HG02885 (cell line): Measurements from ENCODE around the gene KCND3.

Experiments
- ATAC-seq: cut with Tn5 transposase; IDR thresholded peaks from one replicate; pipeline ENCODE4 v1.9.1; 2021; ENCODE audit warnings: mild to moderate bottlenecking; ENCODE audit not compliant: unreplicated experiment, poor library complexity

The KCND3 gene

DNA sequence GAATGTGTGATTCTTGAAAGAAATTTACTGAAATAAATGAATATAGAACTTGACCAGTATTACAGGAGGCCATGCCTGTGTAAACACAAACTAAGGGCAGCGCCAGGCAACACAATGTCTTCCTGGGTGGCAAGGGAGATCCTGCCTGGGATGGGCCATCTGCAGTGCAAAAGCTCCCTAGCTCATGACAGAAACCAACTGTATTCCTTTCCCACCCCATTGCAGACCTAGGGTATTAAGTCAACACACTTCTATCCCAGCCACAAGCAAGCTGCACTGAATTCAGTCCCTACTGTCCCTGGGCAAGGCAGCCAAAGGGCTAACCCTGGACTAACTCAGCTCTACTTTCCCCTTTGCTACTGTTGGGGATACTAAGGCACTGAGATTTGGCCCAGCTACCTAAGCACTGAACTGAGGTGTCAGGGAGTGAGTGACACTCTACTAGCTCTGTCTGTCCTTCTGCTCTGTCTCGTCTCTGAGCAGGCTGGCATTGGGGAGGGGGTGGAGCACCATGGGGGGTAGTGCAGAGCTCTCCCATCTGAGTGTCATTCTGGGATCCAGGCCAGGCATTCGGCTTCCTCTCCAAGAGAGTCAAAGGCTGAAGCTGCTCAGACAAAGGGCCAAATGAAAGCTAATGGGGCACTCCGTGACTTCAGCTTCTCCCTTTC, 252.8 kb downstream of the KCND3 start:
- no peak for ATAC-seq

DNA sequence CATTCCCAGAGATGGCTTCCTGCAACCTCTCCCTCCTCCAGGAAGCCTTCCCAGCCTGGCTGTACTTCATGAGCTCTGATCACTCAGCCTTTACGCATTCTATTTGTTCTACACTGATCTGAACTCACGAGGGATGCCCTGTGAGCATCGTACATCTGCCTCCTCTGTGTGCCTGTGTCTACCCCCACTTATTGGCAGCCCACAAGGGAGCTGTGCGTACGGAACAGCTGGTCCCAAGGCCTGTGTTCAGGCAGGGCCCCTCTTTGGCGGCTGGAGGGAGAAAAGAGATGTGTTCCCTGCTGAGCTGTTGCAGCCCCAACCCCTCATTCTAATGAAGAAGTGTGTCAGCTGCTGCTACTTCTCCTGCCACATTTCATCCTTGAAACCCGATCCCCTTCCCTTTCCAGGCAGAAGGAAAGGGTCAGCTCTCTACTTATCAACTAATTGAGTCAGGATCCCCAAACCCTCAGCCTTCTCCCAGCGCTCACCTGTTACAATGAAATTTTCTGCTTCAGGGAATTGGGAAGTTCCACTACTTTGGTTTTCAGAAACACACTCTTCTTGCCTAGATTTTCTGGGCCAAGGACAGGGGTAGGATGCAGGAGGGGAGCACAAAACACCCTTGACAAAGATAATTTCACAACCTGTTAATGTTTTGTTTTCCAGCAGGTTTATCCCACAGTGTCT, 253.5 kb downstream of the KCND3 start:
- ATAC-seq: no peak

DNA sequence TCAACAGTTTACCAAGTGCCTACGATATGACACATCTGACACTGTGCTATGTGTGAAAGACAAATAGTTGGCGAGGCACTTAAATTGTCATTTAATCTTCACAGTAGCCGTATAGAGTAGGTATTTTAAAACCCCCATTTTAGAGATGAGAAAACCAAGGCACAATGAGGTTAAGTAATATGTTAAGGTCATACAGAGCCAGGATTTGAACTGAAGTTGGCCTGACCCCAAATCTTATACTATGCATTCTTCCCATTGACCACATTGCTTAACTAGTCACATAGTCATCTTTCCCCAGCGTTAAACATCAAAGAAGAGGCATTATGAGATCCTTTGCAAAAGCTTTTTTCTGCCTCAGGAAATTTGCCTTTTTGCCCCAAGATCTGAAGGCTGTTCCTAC, 254.1 kb downstream of the KCND3 start:
- no peak for ATAC-seq

DNA sequence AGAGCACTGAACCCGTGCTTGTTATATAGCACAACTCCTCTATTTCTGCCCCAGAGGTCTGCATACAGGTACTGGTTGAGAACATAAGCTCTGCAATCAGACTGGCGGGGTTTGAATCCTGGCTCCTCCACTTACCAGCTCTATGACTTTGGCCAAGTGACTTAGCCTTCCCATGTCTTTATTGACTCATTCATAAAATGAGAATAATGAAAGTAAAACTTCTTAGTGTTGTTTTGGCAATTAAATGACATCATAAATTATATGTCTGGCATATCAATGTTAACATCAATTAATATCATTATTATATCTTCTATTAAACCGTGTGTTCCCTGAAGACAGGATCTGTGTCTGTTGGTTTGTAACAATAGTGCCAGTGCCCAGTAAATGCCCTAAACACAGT, 254.6 kb downstream of the KCND3 start:
- ATAC-seq: no peak

DNA sequence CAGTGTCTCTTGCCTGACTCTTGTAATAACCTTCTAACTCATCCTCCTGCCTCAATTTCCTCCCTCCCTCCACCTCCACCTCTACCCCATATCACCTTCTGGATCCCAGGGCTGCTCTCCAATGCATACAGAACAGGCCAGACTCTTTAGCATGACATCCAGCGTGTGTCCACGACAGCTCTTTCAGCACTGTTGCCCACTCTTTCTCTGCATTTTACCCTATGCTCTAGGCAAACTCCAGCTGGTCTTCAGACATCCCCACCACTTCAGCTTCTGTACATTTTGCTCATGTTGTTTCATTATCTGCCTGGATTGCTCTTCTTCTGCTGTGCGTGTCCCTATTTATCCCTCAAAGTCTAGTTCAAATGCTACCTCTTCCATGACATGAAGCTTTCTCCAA, 255.0 kb downstream of the KCND3 start:
- ATAC-seq: no peak

DNA sequence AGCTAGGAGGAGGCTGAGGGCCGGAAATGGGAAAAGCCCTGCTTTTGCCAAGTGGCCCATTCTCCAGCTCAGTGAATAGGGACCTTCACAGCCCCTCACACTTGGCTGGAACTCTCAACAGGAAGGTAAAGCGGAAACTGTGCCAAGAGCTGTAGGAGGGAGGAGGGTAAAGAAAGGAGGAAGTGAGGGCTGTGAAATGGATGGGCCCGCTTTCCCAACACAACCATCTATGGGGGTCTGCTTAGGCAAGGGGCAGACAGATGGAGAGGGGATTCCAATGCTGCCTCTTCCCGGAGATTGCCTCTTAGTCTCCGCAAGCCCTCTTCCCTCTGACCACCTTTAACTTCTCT, 255.5 kb downstream of the KCND3 start:
- ATAC-seq: no peak

DNA sequence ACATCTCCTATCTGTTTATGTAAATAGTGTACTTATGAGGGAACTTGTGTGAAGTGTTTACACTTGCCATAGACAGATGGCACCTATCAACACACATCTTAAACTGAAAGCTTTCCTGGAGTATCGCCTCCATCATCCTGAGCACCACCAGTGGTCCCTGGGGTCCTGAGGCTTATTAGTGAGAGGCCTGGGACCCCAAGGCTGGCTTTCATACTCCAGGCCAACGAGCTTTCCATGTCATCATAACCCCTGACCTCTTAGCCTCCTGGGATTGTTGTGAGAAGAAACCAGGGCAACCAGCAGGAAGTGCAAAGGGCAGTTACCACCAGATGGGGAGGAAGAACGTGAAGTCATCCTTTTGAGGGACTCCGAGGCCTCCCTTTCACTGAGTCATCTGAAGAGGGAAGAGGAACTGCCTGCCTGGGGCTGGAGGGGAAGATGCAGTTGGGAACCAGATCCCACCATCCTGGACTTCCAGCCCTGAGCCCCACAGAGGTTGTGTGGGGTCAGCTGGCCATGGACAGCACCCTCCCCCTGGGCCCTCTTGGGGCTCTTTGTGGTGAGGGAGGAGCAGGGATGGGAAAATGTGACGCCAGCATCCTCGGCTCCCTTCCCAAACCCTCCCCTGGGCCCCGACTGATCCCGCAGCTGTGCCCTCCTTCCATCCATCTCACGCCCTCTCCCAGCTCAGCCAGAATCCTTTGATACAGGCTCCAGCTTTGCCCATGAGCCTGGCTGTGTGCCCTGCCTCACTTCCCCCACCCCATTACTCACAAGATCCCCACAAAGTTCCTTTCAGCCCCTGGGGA, 256.1 kb downstream of the KCND3 start:
- no peak for ATAC-seq

DNA sequence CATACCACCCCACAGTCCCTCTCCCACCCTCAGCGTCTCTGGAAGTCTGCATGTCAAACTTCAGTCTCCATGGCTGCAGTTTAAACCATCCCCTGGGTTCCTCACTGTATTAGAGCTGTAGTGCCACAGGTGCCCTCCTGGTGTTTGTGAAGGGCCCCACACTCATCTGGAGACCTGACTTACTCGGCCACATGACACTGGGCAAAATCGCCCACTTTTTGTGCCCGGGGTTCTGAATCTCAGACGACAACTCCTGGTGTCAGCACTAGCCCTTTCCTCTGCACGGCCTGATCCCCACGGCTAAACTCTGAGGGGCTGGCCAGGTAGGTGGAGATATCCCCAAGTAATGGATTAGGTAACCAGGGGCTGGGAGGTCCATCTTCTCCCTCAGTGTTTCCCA, 256.8 kb downstream of the KCND3 start:
- ATAC-seq: no peak

DNA sequence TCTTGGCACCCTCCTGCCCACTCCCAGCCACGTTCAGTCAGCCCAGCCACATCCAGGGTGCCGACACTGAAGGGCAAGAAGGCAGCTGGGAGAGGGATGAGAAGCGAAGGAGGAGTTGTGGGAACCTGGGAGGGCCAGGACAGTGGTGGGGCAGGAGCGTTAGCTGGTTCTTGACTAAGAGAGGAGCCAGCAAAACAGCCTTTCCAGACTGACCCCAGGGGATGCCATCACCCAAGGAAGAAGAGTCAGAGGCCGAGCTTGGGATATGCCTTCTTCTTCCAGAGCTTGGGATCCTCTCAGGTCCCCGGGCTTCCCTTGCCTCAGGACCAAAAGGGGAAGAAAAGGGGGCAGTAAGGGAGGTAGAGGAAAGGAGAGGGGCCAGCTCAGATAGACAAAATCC, 257.5 kb downstream of the KCND3 start:
- no peak for ATAC-seq

DNA sequence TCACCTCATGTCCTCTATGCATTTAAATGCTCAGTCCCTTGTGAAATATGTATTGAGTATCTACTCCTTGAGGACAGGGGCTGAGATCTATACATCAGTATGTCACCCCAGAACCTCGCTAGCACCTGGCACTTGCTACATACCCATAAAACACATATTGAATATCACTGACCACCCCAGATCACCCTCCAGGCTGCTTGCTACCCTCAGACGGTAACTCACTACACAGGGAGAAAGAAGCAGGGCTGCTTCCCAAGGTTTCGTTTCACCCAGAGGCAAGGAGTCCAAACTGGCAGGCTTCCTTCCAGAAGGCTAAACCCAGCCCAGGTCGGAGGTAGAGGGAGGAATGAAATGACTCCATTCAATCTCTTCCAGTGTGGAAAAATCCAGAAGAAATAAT, 258.8 kb downstream of the KCND3 start:
- no peak for ATAC-seq

DNA sequence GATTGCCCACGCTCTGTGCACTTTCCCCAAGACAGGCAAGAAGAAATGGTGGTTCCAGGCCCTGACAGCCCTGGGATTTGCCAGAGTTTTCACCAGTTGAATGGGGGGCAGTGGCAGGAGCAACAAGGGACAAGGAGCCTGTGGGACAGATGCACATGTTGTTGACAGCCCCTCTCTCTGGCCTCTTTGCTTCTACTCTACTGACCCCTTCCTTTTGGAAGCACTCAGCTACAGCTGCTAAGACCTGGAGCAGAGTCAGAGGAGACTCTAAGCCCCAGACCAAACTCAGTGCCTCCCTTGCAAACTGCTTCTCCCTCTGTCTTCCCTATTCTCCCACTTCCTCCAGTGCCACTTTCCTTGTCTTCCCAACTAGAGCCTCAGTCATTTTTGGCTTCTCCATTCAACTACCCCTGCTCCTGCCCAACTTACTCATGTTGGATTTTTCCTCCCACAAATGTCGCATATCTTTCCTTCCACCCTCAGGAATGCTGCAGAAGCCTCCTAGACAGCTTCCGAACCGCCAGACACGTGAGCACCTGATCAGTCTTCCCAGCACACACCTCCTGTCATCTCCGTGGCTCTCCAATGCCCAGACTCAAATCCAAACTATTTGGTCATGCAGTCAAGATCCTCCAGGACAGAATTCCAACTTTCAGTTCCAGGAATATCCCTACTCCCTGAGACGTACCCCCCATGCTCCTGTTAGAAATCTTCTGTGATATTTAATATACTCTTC, 259.4 kb downstream of the KCND3 start:
- no peak for ATAC-seq

DNA sequence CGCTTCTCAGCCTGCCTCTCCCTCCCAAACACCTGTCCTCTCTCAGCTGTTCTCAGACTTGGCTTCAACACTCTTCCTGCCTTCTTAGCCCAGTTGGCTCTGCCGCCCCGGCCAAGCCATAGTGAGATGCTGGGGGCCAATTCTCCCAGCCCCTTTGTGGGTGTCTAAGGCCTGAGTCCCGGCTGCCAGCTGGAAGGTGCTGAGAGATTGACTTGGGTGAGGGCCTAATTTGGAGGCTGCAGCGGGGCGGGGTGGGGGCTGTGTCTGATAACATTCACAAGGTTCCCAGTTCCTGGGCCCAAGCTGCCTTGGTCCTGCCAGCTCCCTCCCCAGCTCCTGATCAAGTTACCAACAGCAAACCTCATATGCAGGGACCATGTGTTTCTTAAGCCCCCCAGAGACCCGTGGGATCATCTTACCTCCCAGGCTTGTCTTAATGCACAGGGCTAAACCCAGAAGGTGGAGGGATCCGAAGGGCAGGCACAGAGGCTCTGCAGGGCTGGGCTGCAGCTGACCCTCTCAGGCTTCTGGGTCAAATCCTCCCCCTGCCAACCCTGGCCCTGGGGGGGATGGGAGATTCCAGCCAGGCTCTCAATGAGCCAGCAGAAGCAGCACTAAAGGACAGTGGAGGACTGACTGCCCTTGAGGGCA, 260.1 kb downstream of the KCND3 start:
- no peak for ATAC-seq

DNA sequence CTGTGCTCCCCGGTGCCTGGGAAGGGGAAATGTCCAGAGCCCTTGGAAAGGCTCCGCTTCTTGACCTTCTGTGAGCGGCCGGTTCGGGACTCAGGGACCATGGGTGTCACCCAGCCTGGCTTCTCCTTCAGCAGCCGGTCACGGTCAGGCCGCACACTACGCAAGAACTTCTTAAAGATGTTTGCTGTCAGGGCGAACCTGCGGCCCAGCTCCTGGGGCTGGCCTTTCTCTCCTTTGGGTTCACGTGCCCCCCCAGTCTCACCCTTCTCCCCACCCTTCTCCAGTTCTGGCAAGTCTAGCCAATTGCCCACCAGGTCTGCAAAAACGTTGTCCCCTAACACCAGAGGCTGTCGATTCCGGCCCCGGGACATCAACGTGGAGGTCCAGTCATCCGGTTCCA, 262.4 kb downstream of the KCND3 start:
- ATAC-seq: no peak

DNA sequence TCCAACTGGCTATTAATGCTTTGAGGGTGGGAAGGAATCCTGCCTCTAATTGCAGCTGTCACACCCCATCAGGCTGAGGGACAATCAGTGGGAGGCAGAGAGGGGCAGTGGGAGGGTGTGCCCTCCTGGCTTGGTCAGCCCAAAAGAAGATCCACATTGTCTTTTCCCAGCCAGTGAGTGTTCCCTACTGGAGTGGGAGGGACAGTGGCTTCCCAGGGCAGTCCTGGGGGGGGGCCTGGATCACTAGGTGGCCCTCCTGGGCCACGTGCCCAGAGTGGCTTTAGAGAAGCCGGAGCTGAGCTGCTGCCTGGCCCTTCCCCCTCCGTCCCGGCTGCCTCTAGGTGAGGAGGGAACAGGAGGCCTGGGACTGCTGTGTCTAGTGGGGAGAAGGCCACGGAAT, 264.3 kb downstream of the KCND3 start:
- ATAC-seq: no peak

DNA sequence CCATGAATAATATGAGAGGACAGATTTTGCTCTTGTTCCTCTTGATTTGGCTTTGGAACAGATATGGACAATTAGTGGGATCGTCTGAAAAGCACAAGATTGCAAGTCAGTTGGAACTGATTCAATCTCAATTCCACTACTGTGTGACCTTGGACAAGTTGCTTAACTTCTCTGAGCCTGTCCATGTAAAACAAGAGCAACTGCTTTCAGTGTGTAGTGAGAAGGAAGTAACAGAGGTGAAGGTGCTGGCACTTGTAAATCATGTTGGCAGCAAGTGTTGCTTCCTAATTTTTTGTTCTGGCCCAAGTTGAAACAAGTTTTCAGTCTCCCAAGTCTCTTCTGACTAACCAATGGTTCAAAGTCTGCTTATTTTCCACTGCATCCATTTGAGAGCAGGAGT, 265.6 kb downstream of the KCND3 start:
- ATAC-seq: no peak

DNA sequence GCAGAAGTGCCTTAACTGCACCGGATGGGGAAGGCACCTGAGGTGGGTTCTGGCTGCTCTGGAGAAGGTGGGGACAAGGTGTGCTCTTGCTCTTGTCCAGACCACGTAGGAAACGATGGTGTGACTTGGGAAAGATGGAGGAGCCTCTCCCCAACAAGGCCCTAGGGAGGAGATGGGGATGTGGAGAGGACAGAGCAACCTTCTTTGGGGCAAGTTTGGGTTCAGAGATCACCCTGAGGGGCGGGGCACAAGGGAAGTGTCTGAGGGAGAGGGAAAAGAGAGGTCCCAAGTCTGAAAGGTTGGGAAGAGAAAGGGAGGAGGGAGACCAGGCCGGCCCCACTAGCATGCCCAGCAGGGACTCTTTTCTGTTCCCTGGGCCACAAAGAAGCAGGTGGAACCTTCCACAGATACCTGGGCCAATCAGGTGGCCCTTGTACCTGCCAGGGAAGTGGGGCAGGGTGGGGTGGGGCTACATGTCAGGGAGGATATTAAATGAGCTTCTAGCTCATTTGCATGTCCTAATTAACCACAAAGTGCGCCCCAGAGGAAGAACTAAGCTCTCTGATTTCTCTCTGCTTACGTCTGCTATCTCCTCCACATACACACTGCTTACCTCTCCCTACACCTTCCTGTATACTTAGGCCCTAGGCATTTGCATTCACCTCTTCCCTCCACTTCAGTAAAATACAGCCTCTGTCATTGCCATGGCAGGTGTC, 266.2 kb downstream of the KCND3 start:
- no peak for ATAC-seq

DNA sequence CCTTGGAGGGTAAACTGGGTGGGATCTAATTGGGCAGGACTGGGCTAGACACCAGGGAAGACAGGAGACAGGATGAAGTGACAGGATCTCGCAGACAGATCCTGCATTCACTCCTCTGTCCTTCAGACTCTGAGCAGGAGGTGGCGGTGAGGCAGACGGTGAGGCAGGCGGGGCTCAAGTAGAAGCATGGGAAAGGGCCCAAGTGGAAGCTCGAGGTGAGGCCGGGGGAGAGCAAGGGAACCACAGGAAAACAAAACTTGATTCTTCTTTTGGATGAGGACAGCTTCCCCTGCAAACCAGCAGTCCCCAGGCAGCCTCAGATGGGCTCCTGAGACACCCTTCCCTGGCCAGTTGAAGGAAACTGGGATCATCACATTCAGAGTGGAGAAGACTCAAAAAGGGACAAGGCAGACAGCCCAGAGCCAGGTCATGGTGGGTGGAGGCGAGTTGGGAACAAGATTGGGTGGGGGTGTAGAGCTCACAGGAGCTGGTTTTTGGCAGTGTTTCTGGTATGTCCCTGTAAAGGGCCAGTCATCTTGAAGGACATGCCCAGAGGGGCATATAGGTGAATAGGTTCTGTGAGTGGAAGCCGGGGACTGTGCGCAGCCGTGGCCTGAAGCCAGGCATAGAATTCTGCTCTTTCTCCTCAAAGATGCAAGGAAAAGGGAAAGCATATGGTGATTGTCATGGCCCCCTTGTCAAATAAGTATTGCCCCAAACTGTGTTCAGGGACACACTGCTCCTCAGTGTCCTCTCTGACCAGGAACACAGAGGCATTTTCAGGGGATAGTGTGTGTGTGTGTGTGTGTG, 268.3 kb downstream of the KCND3 start:
- ATAC-seq: no peak
